HG03378 (cell line): ENCODE measurements around the gene PLA2G4E.

ENCODE experiments used
- ATAC-seq: cut with Tn5 transposase; IDR thresholded peaks from one replicate; pipeline ENCODE4 v1.9.1; 2021; ENCODE audit warnings: mild to moderate bottlenecking, moderate library complexity; ENCODE audit not compliant: unreplicated experiment

PLA2G4E gene

DNA sequence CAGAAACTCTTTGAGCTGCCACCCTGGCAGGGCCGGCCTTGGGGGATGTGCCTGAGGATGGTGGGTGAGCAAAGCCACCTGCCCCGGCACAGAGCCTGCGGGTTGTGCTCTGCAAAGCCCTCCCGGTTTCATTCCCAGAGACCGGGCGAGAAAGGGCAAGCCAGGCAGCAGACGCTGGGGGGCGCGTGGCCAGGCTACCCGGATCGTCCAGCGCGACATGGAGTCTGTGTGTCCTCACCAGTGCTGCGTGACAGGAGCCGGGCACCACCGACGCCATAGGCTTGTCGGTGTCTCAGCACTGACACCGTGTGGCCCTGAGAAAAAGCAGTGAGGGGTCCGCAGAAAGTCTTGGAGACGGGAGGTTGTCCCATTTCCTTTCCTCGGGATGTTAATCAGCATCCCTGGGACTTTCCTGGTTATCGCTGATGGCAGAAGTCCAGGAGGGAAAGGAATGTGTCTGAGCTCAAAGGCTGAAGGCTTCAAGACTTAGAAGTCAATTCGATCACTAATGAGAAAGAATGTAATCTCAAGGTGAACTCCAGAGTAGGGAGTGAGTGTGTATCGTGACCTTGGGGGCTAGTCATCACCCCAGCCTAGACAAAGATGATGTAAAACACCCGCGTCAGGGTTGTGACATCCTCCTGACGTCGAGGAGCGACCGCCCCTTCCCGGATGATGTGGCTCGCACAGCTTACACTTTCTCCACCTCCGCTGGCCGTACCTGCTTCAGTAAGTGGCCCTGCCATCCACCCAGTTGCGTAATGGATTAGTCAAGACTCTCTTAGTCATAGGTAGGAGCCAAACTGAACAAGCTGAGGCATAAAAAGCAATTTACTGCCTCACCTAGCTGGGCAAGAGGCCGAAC lies 36.3 kb upstream of the PLA2G4E start:
- no peak for ATAC-seq

DNA sequence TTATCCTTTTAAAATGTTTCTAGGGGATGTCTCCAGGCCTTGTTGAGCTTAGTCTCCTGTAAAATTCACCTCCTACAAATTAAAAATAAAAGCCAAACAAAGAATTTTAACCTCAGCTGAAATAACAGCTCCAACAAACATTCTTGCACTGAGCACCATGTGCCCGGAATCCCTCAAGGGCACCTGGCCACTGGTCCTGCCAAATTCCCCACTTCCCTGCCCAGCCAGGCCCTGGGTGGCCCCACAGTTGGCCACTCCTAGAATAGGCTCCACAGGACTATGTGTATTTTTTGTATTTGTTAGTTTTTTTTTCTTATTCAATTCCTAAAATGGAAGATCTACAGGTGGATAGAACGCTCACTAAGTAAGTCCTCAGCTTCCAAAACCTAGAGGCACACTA lies 33.1 kb upstream of the PLA2G4E start:
- no peak for ATAC-seq

DNA sequence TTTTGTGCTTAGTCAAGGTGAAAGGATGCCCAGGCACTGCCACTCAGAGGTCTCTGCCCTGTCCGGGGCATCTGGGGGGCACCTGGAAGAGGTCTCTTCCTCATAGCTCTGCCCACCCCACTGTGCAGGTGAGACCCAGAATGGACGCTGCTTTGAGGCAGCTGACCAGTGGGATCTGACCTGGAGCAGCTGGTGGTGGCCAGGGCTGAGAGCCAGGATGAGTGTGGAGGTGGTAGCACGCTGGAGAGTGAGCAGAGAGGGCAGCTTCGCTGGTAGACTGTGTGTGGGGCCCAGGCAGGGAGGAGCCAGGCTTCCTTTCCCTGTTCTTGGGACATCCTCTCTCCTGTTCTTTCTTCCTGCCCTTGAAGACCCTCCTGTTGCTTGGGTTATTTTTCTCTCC lies 32.2 kb upstream of the PLA2G4E start:
- no peak for ATAC-seq

DNA sequence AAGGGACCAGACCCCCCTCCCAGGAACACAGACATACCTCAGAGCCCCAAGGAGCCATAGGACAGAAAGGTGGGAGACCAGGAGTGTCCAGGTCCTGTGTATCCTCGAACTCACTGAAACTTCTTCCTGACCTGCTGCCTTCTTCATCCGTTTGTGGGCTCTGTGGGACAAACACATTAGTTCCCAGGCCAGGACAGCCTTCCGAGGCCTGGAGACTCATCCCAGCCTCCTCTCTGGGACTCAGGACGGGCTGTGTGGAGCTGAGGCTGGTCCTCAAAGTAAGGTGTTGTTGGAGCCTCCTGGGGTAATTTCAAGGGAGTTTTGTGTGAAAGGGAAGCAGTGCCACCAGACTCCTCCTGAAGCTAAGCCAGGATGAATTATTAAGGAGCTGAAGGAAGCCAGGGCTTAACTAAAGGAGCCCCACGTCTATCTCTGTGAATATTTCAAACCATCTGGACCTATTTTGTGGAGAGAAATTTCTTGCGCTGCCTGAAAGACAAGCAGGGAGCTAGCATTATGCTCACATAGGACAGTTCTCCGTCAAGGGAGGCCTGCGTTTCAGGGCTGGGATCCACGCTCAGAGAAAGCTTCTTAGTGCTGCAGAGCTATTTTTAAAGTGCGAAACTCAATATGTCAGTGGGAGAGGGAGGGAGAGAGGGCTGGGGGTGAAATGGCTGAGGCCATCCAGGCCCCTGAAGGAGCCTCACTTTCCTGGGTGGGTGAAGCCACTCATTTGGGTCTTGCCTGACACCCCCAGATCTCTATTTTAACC lies 29.8 kb upstream of the PLA2G4E start:
- ATAC-seq, result no peak

DNA sequence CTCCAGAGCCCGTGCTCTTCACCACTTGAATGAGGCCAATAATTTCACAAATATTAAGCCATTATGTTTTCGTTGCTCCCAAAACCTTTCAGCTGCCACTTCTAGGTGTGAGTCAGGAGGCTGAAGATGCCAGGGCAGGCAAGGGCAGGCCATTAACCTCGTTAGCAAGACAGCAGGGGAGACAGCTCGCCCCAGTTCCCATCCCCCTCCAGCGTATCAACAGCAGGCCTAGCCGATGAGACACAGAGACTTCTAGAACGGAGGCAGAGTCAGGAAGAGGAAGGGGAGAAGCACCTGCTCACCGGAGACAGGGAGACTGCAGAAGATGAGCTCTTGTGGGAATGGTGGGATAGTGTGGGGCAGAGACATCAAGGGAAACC lies 28.0 kb upstream of the PLA2G4E start:
- no peak for ATAC-seq

DNA sequence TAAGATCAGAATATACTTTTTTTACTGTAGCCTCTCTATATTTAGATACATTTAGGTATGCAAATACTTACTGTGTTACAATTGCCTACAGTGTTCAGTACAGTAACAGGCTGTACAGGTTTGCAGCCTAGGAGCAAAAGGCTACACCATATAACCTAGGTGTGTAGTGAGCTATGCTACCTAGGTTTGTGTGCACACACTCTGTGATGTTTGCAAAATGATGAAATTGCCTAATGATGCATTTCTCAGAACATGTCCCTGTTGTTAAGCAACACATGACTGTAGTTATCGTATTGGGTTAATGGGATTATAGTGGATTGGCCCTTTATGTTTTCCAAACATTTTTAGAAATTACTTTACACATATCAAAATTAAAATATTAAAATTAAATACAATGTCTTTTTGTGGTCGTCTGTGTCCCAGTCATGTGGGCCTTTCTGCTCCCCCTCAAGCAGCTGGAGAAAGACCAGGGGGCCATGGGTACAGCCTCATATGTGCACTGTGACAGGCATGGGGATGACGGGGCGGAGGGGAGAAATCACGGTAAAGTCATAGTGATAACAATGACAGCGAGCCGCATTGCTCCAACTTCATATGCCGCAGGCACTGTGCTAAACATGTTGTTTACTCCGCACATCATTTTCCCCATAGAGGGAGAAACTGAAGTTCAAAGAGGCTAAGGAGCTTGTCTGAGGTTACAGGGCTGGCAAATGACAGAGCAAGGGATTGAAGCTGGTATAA lies 27.4 kb upstream of the PLA2G4E start:
- no peak for ATAC-seq

DNA sequence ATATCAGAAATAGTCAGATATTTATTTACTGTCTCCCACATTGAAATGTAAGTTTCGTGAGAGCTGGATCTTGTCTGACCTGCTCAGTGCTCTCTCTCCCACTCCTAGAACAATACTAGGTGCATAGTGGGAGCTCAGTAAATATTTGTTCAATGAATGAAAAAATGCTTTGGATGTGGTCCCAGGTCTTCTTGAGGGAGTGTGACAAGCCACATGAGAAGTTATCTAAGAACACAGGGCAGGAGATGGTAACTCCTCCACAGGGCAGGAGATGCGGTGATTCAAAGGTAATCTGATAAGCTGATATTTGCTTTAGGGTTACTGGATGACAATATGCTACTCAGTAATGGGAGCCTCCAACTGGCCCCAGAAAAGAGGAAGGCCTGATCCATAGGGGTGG lies 25.8 kb upstream of the PLA2G4E start:
- ATAC-seq, result no peak

DNA sequence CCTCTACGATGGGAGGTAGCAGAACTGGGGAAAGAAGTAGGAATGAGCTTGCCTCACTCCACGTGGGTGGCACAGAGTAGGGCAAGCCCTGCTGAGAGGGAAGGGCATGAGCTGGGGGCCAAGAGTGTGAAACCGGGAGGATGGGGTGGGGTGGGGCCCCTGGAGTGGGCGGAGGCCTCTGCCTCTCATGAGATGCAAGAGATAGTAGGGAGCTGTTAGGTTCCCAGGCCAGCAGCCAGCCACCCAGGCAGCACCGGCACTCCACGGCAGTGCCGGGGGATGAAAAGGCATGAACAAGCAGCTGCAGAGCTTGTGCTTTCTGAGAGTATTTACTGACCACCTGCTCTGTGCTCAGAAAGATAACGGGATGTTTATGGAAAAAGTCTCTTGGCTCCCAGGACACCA lies 24.4 kb upstream of the PLA2G4E start:
- ATAC-seq, result no peak

DNA sequence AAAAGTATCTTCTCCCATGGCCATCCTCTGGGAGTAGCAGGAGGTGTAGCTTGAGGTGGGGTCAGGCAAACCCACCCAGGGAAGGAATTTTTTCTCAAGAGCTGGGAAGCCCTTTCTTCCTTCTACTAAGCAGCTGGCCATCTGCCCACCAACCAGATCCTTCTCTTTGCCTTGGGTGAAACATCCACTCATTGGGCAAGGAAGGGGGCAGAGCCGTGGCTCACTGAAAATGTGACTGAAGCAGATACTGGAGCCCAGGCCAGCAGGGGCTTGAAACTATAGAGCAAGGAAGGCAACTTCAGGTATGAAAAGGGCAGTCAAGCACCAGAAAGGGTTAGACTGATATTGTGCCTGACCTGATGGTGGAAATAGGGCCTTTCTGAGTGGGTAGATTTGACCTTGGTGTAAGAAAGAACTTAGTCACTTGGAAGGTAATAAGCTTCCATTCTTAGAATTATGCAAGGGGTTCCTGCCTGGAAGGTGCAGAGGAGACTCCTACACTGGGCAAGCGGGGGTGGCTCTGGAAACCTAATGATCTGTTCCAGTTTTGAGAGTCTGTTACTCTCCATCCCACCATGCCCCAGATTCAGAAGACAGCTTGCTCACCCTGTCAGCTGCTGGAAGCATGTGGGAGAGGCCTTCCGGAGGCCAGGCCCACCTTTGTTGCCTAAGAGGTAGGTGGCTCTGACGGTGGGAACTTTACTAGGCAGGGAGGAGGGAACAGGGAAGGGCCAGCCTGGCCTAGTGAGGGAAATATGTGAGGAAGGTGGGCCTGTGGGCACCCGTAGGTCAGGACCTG lies 22.0 kb upstream of the PLA2G4E start:
- no peak for ATAC-seq

DNA sequence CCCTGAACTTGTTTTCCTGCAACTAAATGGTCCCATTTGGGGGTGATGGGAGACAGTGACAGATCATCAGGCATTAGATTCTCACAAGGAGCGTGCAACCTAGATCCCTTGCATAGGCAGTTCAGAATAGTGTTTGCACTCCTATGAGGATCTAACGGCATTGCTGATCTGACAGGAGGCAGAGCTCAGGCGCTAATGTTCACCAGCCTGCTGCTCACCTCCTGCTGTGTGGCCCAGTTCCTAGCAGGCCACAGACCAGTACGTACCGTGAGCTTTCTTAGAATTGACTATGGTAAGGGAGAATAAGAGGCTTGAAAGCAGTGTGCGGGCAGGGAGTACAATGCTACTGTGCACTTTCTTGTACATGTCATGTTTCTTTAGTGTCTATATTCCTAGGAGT lies 17.6 kb upstream of the PLA2G4E start:
- no peak for ATAC-seq

DNA sequence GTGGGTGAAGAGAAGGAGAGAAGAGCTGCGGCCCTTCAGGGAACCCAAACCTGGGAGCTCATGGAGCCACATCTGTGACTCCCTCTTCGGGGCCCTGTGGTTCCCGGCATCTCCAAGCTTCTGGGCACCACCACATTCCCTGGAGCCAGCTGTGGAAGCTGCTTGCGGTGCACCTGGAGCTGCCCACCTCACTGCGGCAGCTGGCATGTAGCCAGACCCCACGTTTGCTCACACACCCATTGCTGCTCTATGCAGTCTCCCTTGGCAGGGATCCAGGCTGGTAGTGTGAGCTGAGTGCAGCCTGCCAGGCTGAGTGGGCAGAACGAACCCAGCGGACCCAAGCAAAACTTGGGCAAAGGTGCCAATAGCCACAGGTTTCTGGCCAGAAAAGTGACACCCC lies 16.8 kb upstream of the PLA2G4E start:
- no peak for ATAC-seq

DNA sequence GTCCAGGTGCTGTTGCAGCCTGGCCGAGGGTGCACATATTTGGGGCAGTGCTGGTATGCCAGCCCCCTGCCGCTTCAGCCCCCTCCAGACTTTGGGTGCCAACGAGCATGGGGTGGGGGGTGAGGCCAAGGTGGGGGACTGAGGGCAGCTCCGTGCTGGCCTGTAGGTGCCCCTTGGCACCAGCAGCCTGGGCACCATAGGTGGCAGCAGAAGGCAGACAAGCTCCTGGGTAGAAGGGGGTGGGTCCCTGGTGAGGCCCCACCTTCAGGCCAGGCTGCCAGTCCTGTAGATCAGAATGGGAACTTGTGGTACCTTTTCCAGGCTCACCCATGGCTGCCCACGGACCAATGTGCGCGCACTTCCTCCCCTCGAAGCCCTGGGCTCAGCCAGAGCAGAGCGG lies 16.1 kb upstream of the PLA2G4E start:
- no peak for ATAC-seq

DNA sequence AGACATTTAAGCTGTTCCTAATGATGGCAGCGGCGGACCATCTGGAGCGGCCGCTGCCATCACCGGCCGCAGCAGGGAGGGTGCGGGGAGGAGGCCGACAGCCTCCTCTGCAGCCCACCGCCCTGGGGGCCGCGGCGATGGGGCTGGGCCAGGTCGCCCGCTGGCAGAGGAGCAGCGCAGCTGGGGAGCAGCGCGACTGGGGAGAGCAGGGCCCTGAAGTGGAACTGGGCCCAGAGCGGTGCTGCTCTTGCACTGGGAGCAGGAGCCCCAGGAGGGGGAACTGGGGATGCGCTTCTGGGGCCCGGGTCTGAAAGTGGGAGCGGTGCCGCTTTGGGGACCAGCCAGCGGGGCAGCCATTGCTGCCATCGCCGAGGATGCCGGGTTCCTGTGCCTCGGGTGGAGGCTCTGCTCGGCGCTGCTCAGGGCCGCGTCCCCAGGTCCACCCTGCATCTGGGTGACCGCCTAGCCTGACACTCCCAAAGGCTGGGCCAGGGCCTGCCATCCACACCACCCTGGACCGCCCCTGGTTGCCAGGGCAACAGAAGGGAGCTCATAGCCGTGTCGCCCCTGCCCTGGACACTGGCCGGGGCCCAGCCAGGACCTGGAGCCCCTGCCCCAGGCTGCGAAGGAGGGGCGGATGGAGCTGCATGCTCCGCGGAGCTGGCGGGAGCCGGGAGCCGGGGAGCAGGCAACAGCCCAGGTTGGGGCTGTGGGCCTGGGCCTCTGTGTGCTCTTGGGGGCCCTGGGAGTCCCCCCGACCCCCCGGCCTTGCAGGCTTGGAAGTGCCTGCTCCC lies 15.5 kb upstream of the PLA2G4E start:
- ATAC-seq, result no peak

DNA sequence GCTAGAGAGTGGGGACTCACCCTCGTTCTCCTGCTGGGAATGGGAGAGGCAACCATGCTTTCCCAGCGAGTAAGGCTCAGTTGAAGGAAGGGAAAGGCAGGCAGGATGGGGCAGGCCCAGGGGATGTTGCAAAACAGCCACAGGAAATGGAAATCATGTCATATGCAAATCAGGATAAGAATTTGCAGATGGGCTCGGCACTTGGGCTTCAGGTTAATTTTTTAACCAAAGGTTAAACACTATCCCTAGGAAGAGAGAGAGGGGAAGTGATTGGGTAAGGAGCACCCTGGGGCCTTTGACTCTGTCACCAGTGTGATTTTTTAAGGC lies 14.6 kb upstream of the PLA2G4E start:
- peak; percentile 49 for ATAC-seq

DNA sequence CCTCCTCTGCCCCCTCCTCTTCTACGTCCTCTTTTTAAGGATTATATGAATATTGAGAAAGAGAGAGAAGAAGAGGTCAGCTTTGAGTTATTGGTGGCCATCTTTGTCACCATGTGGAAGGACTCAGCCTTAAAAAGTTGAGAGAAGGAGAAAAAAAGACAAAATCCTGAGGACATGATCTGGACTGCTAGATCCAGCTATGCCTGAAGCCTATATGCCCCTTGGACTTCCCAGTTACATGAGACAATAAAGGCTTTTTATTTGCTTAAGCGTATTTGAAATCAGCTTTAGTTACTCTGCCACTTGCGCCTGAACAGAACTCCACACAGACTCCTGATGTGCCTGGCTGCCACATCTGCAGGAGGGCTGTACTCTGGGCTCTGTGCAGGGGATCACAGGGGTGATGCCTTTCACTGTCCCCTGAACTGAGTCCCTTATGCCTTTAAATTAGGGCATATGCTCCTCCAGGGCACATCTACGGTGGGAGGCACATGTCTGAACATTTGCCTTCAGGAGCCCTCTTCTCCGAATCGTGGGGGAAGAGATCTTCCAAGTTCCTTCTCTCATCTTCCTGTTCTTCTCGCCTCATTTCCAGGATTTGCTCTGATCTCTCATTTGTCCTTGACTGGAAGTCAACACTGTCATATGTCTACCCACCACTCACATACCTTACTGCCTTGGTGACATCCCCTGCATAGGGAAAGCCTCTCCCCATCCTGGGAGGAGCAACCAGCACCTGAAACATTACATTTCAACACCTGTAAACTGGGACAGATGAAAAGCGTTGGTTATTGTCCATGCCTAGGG lies 14.0 kb upstream of the PLA2G4E start:
- ATAC-seq, result peak; percentile 6

DNA sequence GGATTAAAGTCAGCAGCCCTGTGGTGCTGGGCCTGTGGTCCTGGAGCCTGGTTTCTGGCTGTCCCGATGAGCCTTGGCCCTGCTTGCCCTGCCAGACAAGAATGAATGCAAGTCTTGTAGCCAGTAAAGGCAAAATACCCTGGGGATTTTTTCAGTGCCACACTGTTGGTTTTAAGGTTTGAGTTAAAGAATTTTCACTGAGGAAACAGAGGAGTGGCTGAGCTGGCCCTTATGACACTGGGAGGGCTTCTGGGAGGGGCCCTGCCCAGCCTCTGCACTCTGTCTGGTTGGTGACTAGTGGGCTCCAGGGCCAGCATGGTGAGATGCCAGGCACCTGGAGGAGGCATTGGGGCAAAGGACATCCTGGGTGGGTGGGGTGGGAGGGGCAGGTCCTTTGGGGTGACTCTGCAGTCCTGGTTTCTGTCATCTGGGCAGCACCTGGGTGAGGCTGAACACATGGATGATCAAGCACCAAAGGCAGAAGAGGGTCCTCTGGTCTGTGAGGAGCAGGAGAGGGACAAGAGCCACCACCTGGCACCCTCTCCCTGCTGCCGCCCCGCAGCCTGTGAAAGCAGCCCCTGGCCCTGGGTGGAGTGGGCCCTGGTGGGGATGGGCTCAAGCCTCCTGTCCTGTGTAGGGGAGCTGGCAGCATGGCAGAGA lies 12.5 kb upstream of the PLA2G4E start:
- ATAC-seq, result no peak

DNA sequence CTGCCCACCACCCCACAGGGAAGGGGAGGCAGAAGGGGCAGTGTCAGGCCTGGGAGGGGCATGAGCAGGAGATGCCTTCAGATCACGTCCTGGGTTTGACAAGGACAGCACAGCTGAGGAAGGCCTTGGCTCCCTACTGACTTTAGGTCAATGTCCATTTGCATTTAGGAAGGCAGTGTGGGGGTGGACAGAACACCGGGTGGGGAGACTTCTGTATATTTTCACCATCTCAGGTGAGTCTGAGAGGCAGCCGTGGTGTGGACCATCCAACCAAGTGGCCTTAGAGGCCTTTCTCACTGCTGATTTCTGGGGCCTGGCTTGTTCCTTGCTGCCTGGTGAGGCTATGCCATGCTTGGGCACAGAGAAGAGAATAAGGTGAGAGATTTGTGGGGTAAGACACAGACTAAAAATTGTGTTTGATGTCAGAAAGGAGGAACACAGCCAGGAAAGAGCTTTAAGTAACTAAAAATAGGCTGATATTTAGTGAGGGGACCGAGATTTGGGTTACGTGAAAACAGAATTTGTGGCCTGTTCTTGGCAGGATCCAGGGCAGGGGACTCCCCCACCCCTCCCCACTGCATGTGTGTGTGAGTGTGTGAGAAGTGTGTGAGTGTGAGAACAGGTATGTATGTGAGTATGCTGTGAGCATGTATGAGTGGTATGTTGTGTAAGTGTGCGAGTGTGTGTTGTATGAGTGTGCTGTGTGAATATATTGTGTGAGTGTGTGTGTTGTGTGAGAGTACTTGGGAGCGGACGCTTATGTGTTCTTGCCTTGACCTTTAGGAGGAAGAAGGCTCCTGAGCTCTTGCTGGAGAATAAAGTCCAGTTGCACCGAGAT lies 11.8 kb upstream of the PLA2G4E start:
- ATAC-seq, result no peak
